CD1c-positive myeloid dendritic cell (primary cell): ENCODE results near the gene WWP2.
"Not testable (repeated sequence)": the region's sequence is repeated elsewhere in the genome, so short reads cannot be mapped to it uniquely, and the experiment has no call there.

Source experiments
- DNase-seq: peaks from one replicate; pipeline ENCODE4 v3.0.0-alpha.2; 2016; ENCODE audit errors: extremely low spot score

Gene WWP2

DNA sequence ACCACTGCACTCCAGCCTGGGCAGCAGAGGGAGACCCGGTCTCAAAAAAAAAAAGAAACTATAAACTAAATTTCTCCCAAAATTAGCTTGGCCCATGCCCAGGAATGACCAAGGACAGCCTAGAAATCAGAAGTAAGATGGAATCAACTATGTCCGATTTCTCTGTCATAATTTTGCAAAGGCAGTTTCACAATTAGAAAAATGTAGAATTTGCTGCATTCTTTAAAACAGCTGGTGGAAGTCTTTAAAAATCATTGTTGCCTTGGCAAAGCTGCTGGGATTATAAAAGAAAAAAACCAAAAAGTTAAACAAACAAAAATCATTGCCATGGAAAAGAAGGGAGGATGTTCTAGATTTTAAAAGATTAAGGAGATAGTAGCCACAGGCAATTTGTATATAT lies 32.4 kb downstream of the WWP2 start:
- DNase-seq = no peak

DNA sequence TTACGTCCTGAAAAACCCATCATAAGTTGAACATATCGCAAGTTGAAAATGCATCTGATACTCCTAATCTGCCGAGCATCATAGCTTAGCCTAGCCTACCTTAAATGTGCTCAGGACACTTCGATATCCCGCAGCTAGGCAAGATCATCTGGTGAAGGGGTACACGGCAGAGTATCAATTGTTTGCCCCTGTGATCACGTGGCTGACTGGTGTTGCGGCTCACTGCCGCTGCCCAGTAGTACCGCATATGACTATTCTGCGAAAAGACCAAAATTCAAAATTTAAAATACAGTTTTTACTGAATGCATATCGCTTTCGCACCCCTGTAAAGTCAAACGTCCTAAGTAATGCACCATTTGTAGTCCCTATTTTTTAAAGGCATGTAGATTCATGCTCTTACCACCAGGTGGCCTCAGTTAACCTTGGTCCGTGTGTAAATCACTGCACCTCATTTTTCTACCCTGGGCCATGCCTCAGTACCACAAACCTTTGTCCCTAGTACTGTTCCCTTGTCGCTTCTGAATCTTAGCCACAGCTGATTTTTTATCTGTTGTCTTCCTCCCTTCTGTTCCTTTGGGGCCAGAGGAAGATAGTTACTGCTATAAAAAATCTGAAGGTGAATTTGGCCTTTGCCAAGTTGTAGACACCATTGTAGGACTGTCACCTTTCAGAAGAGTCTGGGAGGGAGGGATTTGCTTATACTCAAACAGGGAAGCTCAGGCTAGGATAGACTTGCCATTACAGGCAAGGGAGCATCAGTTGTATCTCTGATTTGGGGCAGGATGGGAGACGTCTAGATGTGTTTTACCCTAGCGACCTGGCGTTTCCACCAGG lies 34.4 kb downstream of the WWP2 start:
- peak; percentile 41 for DNase-seq

DNA sequence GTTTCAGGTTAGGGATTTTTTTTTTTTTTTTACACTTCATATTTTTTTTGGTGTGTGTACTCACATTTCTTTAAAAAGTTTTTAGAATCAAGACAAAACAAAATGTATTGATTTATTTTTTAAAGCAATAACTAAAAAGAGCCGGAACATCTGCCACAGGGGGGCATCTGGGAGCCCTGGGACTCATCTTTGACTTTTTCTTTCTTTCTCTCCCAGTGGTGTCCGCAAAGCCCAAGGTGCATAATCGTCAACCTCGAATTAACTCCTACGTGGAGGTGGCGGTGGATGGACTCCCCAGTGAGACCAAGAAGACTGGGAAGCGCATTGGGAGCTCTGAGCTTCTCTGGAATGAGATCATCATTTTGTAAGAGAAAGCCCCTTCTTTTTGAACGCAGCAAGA lies 36.3 kb downstream of the WWP2 start:
- DNase-seq = no peak

DNA sequence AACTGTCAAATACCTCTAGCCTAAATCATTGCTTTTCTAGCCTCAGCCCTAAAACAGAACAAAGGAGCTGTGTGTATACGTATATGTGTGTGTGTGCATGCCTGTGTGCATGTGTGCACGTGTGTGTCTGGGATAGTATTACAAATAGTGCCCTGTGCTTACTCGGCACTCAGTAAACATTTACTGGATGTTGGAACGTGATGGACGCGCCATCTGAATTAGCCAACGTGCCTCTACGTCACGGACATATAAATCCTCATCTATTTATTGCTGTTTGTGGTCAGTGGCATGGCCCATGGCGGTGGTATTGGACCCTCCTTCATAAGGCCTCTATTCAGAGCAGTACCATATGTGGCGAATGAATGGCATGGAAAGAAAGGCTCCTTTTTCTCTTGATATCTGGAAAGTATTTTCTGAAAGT lies 37.5 kb downstream of the WWP2 start:
- no peak for DNase-seq

DNA sequence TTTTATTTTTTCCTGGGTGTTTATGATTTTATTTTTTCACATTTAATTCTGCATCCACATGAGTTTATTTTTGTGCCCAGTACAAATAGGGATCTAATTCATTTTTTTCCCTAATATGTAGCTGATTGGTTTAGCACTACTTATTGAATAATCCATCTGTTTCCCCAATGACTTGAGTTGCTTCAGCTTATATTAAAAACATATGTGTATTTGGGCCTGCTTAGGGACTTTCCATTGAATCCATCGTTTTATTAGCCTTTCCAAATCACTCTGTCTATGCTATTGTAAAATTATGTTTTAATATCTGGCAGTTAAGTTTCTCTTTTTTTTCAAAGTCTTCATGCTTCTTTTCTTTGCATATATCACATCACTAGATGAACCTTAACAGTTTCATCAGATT lies 42.2 kb downstream of the WWP2 start:
- no peak for DNase-seq

DNA sequence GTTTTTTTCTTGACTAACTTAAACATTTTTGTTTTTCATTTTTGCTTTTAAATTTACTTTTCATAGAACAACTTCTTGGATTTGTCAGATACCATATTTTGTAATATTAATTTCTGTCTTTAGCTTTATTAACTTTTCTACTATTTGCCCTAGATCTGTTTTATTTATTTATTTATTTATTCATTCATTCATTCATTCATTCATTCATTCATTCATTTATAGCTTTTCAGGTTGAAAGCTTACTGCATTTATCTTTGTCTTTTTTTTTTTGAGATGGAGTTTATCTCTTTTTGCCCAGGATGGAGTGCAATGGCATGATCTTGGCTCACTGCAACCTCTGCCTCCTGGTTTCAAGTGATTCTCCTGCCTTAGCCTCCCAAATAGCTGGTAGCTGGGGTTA lies 44.6 kb downstream of the WWP2 start:
- DNase-seq = not testable (repeated sequence)

DNA sequence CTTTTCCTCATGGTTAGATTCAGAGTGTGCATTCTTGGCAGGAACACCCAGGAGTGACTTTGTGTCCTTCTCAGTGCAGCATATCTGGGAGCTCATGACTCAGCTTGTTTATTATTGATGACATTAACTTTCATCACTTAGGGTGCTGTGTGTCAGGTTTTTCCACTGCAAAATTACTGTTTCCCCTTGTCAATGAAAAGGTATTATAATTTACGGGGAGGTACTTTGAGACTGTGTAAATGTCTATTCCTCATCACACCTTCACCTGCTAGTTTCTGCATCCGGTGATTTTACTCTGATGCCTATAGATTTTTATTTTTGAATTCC lies 50.5 kb downstream of the WWP2 start:
- no peak for DNase-seq

DNA sequence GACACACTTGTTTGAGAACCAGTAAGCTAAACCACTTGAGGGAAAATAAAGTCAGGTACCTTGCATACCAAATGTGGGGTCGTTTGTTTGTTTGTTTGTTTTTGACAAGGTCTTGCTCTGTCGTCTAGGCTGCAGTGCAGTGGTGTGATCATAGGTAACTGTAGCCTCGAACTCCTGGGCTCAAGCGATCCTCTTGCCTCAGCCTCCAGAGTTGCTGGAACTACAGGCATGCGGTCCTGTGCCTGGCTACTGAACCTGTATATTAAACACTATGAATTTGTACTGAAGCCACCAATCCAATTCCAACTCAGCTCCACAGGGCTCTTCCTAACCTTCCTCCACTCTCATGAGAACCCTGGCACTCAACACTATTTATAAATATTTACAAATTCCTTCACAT lies 51.9 kb downstream of the WWP2 start:
- DNase-seq = no peak

DNA sequence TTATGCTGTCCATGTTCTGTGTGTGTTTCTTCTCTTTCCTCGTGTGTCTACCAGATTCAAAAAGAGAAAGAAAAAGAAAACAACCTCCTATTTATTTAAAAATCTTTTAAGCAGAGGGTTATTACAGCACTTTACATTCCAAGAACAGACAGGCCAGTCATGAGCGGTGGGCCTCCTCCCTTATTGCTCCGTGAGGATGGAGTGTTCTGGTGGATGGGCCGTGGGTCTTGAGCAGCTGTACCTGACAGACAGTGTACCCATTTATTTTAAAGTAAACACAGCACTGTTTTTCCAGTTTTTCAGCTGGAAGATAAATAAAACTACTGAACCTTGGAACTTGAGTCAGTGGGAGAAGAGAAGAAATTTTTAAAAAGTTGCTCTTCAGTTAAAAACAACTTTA lies 52.4 kb downstream of the WWP2 start:
- no peak for DNase-seq

DNA sequence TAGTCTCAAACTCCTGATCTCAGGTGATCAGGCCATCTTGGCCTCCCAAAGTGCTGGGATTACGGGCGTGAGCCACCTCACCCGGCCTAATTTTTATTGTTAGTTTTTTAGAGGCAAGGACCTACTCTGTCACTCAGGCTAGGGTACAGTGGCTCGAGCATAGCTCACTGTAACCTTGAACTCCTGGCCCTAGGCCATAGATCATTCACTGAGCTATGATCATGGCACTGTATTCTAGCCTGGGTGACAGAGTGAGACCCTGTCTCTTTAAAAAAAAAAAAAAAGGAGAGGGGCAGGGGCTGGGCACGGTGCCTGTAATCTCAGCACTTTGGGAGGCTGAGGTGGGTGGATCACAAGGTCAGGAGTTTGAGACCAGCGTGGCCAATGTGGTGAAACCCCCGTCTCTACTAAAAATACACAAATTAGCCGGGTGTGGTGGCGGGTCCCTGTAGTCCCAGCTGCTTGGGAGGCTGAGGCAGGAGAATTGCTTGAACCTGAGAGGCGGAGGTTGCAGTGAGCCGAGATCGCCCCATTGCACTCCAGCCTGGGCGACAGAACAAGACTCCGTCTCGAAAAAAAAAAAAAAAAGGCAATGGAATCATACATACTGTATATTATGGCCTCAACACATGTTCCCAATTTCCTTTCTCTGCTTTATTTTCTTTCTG lies 53.2 kb downstream of the WWP2 start:
- not testable (repeated sequence) for DNase-seq

DNA sequence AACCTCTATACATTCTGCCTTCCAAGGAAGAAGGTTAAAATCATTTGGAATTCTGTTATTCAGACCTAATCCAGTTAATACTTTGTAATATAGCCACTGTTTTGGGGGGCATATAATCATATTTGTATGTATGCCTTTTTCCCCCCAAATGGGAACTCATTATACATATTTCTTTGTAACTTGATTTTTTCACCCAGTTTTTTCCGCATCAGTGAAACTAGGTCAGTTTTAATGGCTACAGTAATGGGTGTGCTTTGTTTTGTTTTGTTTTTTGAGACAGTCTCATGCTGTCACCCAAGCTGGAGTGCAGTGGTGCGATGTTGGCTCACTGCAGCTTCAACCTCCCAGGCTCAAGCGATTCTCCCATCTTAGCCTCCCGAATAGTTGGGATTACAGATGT lies 54.9 kb downstream of the WWP2 start:
- no peak for DNase-seq

DNA sequence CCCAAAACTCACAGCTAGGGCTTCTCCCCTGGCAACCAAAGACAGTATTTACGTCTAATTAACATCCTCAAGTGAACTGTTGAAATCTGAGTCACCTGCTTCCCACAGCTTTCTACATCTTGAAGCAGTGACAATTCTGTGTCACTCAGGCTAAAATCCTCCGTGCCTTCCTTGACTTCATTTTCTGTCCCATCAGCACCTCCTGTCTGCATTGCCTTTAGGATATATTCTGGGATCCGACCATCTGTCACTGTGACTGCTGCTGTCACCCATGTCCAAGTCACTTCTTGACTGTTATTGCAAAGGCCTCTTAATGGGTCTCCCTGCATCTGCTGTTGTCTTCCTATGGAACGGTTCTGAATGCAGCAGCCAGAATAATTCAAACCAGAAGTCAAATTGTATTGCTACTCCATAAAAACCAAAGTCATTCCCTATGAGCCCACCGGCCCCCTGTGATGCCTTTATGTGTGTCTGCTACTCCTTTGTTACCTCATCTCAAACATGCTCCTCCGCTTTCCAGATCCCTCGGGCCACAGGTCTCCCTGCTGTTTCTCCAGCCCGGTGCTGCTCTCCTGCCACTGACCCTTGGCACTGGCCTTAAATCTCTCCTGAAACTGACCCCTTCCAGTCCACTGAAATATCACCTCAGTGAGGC lies 56.9 kb downstream of the WWP2 start:
- no peak for DNase-seq

DNA sequence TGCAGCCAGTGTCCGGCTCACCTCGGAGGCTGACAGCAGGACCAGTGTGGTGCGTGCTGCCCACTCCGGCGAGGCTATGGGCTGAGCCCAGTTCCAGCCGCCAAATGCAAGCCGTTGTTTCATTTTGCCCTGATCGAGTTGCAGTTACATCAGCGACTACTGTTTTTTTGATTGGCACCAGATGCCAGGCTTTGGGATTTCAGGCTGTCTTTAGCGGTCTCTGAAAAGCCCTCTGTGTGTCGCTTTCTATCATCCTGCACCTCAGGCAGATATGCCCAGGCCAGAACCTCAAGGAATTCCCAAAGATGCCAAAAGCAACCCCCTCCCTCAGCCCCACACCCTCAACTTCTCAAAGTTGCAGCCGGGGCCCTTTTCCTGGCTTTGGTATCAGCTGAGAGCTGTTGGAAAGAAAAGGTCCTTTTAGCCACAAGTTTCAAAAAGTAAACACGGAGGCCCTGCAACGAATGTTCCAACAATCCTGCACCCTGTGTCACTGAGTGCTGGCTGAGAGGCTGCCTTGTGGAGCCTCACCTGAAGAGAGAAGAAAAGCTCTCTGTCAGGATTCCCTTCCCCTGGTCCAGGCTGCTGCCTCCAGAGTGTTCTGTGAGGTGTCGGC lies 58.9 kb downstream of the WWP2 start:
- no peak for DNase-seq

DNA sequence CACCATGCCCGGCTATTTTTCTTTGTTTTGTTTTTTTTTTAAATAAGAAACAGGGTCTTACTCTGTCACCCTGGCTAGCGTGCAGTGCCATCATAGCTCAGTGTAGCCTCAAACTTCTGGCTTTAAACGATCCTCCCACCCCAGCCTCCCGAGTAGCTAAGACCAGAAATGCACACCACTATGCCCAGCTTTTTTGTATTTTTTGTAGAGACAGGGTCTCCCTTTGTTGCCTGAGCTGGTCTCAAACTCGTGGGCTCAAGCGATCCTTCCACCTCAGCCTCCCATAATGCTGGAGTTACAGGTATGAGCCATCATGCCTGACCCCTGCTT lies 59.7 kb downstream of the WWP2 start:
- no peak for DNase-seq

DNA sequence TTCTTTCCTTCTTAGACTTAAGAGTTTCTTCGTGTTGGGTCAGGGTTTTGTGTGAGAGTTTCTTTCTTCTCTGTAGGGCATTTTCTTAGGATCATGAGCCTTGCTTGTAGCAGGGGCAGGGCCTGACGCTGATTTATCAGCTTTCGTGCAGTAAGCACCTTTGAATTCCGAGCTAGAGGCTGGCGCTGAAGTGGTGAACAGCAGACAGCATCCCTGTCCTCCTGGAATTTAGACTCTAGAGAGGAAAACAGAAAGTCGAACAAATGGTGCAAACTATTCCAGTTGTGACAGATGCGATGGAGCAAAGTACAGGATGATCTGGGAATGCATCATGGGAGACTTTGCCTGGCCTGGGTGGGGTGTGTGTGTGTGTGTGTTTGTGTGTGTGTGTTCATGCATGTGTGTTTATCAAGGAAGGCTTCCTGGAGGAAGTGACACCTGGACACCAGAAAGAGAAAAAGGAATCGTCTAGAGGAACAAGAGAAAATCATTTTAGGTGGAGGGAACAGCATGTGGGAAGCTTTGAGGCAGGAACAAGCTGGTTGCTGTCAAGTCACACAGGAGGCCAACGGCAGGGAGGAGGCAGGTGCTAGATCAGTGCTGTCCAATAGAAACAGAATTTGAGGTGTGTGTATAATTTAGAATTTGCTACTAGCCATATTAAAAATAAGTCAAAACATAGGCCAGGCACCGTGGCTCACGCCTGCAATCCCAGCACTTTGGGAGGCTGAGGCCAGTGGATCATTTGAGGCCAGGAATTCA lies 60.2 kb downstream of the WWP2 start:
- DNase-seq = no peak

DNA sequence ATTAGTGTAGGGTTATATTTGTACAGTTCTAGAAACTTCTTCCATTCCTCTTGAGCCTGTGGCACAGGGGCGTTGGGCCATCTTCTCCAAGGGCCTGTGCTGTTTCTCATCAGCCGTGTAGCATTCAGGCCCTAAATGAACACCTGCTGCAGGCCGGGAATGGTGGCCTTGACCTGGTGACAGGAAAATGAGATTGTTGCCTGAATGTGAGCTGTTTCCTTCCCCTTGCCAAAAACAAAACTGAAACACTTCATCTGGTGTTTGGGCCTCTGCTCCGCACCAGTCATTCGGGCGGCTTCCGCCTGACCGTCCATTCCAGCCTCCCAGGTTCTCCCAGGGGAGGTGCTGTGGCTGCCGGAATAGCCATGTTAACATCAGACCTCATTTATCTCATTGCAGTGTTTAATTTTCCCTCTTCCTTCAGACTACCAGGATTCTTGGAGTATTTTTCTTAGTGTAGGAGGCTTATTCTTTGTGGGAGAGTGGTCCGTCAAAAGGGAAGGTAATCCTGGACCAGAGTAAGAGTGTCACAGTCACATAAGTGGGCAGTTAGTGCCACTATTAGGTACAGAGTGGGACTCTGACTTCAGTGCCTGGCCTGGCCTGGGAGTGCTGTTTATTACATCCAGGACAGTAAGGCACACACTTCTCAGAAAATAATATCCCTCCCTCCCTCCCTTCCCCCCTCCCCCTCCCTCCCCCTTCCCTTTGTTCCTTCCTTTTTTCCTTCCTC lies 61.9 kb downstream of the WWP2 start:
- no peak for DNase-seq

DNA sequence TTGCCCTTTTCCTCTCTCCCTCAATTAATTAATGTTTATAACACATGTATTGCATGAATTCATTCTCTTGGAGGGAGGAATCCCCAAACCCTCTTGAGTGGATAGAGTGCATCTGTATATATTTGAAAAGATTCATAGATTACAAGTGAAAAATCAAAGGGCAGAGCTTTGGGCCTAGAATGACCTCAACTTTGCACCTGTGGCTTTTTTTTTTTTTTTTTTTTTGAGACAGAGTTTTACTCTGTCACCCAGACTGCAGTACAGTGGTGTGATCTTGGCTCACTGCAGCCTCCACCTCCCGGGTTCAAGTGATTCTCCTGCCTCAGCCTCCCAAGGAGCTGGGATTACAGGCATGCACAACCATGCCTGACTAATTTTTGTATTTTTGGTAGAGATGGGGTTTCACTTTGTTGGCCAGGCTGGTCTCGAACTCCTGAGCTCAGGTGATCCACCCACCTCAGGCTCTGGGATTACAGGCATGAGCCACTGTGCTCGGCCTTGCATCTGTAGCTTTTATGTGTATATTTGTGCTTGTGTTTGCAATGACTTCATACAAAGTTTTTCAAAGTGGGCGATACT lies 62.5 kb downstream of the WWP2 start:
- not testable (repeated sequence) for DNase-seq

DNA sequence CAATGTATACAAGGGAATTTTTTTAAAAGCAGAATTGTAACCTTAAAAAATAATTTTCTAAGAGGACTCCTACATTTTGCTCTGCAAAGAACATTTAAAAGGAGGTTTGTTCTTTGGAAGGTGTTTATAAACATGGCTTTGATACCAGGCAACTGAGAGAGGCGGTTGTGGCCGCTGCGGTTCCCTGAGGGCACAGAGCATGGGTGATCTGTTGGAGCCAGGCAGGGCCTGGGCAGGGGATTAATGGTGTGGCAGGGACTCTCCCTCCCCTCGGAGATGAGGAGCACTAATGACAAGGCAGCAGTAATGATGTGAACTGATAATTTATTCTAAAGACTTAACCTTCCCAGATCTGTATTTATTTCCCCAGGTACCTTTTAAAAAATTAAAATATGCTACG lies 65.4 kb downstream of the WWP2 start:
- no peak for DNase-seq

DNA sequence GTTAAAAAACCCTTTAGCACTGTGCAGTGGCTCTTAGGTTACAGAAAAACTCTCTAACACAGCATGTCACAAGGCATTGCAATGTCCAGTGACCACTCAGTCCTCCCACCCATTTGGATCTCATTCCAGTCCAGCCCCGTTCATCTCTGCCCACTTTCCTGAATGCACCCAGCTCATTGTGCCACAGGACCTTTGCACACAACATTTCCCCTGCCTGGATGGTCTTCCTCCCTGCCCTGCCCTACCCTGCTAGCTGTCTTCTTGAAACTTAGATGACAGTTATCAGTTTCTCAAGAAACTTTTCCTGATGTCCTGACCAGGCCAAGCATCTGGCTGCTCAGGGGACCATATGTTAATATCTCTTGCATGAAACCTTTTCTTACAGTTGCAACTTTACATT lies 67.2 kb downstream of the WWP2 start:
- no peak for DNase-seq

DNA sequence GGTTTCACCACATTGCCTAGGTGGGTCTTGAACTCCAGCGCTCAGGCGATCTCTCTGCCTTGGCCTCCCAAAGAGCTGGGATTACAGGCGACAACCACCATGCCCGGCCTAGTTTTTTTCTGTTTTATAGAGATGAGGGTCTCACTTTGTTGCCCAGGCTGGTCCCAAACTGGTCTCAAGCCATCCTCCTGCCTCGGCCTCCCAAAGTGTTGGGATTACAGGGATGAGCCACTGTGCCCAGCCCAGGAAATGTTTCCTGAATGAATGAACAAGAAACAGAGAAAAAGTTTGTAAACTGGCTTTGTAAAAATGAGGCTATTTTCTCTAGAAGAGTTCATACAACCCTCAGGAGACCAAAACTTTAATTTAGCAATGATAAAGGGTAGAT lies 68.0 kb downstream of the WWP2 start:
- no peak for DNase-seq
